ENCODE results near the gene CITED4.

DNA sequence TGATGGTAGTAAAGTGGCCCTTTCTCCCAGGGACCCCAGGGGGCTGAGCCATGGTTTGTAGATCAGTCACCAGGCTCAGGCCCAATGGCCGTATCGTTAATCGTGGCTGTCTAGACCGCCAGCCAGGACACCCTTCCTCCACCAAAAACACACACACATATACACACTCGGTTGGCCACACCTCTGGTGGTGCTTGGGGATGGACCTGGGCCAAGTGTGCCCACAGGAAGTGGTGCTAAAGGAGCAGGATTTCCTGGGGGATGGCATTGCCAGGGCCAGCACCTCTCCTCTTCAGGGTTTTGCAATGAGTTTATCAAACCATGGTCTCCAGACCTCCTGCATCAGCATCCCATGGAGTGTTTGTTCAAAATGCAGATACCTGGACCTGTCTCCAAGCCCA is 36.2 kb downstream of the CITED4 start:
- TF ChIP-seq RBBP5 (conservative IDR thresholded peaks at IDR 0.05): no peak
- TF ChIP-seq, protein P1, sequence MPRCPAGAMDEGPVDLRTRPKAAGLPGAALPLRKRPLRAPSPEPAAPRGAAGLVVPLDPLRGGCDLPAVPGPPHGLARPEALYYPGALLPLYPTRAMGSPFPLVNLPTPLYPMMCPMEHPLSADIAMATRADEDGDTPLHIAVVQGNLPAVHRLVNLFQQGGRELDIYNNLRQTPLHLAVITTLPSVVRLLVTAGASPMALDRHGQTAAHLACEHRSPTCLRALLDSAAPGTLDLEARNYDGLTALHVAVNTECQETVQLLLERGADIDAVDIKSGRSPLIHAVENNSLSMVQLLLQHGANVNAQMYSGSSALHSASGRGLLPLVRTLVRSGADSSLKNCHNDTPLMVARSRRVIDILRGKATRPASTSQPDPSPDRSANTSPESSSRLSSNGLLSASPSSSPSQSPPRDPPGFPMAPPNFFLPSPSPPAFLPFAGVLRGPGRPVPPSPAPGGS (IDR thresholded peaks at IDR 0.05; ENCODE audit: borderline replicate concordance, insufficient read depth, low read depth, low read length, poor library complexity, severe bottlenecking): no peak
- TF ChIP-seq, protein P2, sequence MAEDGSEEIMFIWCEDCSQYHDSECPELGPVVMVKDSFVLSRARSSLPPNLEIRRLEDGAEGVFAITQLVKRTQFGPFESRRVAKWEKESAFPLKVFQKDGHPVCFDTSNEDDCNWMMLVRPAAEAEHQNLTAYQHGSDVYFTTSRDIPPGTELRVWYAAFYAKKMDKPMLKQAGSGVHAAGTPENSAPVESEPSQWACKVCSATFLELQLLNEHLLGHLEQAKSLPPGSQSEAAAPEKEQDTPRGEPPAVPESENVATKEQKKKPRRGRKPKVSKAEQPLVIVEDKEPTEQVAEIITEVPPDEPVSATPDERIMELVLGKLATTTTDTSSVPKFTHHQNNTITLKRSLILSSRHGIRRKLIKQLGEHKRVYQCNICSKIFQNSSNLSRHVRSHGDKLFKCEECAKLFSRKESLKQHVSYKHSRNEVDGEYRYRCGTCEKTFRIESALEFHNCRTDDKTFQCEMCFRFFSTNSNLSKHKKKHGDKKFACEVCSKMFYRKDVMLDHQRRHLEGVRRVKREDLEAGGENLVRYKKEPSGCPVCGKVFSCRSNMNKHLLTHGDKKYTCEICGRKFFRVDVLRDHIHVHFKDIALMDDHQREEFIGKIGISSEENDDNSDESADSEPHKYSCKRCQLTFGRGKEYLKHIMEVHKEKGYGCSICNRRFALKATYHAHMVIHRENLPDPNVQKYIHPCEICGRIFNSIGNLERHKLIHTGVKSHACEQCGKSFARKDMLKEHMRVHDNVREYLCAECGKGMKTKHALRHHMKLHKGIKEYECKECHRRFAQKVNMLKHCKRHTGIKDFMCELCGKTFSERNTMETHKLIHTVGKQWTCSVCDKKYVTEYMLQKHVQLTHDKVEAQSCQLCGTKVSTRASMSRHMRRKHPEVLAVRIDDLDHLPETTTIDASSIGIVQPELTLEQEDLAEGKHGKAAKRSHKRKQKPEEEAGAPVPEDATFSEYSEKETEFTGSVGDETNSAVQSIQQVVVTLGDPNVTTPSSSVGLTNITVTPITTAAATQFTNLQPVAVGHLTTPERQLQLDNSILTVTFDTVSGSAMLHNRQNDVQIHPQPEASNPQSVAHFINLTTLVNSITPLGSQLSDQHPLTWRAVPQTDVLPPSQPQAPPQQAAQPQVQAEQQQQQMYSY (CRISPR knock-in tag; IDR thresholded peaks at IDR 0.05): no peak

Measured in GM12878 (cell line).